ENCODE data around the gene UMODL1.

Gene UMODL1

DNA sequence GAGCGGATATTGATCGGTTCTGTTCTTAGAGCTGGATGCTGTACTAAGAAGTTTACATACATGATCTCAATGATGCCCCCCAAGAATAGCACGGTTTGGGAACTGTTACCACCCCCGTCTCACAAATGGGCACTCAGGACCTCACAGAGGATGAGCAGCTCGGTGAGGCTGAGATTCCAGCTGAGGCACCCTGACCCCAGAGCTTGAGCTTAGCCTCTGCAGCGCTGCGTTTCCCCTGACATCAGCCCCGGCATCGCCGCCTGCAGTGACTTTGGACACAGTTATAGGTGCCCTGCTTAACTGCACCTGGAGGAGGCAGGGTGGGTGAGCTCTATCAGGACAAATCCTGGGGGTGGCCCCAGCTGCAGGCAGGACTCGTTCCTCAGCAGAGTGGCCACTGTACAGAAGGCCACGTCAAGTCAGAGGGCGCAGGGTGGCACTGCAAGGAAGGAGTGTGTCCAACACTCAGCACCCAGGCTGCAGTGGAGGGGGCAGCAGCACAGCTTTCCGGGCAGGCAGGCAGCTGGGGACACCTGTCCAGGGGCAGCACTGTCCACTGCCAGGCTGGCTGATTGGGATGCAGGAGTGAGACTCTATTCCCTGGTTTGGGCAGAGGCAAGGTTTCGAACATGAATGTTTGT lies 82.0 kb downstream of the UMODL1 start:
- DNase-seq: no peak

DNA sequence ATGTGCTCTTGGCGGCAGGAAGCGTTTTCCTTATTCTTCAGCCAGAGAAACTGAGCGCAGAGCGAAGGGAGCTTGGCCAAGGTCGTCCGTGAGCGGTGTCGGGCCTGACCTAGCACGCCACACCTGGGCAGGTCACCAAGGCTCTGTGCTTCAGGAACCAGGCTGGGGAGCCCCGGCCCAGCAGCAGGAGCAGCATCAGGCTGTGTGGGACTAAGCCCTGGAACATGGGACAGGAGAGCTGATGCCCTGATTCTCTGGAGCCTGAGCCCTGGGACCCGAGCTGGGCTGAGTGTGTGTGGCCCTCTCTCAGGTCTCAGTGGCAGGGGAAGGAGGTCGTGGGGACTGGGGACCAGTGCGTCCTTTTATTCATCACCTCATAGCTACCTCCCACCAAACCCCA lies 82.6 kb downstream of the UMODL1 start:
- no peak for DNase-seq

DNA sequence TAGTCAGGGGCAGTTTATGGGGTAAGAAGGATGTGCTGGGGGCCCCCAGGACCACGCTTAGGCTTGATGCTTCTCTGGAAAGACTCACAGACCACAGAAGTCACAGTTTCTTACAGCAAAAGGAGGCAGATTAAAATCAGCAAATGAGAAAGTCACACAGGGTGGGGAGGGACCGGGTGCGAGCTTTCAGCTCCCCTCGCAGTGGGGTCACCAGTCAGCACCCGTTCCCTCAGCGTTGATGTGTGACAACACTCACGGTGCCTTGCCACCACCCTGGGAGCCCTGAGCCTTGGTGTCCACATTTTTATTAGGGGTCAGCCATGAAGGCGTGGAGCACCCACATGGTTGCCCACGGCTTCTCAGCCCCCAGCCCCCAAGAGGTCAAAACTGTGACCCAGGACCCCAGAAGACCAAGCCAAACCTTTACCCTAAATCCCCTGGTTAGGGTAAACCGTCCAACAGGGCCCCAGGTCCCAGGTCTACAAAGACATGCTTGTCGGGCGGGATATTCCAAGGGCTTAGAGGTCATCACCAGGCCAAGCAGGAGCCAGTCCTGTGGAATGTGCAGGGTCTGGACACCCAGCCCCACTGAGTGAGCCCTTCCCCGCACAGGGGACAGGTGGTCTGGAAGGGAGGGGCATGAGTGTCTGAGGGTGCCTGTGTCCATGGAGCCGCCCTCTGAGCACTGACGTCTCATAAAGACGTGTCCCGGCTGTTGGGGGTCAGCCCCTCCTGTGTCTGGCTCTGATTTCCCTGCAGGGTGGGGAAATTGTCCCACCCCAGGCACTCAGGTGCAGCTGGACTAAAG lies 83.3 kb downstream of the UMODL1 start:
- DNase-seq: no peak

DNA sequence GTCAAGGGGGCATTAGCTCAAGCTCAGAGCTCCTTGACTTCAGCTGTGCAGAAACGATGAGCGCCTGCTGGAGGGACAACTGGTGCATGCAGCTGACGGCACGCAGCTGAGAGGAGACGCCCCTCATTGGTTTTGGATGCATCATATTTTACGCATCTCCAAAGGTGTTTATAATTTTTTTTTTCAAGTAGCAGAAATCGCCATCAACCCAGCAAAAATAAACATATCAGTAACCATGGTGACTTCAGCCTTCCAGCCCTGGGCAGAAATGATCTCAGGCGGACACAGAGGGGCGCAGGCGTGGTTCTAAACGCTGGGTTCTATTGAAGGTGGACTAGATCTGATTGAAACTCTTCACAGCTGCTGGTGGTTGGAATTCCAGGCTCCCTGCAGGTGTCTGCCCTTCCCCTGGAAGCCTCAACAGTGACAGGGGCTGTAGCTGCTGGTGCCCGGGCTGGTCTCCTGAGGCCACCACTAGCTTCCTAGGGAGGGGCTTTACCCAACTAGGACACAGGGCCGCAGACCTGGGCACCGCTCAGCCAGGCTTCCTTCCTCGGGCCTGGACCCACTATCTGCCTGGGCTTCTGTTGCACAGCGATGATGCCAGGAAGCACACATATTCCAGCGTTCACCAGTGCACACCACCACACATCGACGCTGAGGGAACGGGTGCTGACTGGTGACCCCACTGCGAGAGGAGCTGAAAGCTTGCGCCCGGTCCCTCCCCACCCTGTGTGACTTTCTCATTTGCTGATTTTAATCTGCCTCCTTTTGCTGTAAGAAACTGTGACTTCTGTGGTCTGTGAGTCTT lies 84.1 kb downstream of the UMODL1 start:
- DNase-seq: no peak

DNA sequence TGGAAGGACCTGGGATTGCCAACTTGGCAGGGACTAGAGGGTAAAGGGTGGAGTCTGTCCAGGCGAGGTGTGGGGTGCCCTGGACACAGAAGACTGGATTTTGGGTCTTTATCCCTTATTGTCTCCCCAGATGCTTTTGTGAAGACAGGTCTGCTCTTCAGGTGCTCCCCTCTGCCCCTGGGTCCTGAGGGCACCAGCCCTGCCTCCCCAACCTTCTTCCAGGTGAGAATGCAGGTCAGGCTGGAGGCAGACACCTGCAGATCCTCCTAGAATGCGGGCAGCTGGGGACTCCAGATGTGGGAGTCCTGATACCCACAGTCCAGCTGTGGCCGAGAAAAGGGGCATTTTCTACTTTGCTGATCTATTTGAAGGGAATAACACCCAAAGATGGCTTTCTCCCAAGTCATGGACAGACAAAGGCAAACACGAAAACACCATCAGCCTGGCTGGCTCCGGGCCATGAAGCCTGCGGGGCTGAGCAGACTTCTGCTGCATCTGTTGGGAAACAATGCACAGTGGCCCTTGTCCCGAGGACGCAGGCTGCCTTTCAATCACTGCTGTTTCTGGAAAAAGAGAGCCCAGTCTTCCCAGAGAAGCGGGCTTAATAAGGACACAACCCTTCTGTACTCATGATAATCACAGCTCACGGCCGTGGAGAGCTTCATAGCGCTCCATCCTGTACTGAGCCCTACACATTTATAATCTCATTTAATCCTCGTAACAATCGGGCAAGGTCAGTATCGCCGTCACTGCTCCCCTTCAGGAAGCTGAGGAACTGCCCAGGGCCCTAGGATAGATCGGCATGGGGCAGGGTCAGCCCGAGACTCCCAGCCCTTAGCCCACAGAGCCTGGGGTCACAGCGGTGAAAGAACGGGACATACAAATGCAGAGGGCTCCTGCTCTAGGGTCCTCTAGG lies 85.8 kb downstream of the UMODL1 start:
- DNase-seq: no peak

DNA sequence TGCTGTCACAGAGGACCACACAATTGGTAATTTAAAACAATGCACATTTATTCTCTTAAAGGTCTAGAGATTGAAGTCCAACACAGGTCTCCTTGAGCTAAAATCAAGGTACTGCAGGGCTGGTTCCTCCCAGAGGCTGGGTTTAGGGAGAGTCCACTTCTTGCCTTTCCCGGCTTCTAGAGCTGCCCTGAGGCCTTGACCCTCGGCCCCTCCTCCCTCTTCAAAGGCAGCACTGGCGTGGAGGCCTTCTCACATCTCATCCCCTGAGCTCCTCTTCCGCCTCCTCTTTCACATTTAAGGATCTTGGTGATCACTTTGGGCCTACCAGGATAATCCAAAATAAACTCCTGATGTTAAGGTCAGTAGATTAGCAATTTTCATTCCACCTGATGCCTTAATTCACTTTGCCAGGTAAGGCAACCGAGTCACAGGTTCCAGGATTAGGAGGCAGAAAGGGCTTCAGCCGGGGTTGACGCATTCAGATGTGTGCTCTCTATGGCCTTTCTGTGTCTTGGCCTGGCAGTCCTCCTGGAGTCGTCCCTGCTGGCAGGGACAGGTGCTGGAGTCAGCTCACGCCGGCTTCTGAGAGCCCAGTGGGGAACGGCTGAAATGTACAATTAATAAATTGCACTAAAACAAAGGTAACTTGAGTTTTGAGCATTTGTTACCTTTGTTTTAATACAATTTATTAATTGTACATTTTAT lies 86.6 kb downstream of the UMODL1 start:
- DNase-seq: no peak

DNA sequence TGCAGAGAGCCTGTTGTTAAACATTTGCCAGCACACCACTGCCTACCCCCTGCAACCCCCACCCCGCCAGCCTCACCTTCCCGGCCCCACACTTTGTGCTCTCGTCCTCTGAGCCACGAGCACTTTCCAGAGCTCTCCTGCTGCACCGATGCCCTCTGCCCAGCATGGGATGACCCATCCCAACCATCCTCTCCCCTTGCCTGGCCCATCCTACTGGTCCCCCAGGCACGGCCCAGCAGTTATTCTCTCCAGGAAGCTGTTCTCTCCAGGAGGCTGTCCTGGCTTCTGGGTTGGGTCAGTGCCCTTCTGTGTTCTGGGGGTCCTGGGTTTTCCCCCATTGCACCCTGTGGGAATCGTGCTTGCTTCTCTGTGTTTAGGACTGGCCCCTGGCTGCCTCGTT lies 87.7 kb downstream of the UMODL1 start:
- DNase-seq: no peak

DNA sequence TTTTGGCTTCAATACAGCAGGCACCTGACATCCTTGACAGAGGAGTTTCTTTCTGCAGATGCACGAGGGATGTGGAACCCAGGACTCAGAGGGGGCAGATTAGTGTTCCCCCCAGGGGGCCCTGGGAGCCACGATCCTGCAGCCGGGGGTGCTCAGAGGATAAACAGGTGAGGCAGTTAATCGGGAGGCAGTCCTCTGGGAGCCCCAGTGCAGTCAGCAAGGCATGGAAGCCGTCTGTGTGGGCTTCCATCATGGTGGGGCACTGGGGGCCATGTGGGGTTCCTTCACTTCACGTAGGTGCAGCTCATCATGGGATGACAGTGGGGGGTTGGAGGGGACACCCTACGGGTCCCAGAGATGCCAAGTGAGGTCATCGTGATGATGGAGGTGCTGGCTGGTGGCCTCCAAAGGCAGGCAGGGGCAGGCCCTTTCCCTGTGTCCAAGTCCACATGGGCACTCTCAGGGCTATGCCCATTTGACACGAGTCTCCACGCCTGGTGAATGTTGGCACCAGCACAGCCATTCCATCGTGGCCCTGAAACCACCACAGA lies 88.5 kb downstream of the UMODL1 start:
- DNase-seq: no peak

DNA sequence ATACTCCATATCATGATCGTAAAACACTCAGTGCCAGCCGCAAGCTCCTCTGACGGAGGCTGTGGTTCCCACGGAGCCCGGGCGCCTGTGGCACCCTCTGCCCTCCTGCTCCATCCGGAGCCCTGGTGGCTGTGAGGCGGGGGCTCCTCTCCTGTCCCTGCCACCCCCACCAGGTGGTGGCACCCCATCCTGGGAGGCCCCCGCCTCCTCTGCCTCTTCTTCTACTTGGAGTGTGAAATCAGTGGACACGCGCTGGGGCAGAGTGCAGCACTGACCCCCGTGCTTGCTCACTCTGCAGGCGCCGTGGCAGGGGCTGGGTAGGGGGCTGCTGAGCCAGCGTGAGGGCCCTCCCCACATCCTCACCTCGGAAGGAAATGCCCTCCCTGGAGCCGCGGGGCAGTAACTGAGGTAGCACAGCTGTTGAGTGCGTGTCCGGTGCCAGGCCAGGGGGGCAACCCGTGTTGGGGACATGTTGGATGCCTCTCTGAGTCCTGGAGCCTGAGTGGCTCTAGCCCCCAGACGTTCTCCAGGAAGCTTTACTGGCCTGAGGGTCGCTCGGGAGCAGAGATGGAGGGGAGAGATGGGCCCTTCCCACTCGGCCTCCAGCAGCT lies 89.1 kb downstream of the UMODL1 start:
- no peak for DNase-seq

DNA sequence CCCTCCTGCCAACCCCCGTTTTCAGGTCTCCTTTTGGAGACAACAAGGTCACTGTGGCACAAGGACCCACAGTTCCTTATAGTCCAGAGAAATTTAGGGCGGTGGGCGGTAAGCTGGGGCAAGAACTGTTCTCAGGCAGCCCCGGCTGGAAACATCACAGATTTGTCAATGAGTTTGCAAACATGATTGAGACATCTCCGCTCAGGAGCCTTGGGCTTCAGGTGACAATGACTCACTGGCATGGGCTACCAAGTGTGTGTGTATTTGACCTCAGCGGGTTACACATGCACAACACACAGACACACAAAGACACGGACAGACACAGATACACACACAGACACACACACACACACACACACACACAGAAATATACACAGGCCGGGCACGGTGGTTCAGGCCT lies 89.6 kb downstream of the UMODL1 start:
- no peak for DNase-seq

DNA sequence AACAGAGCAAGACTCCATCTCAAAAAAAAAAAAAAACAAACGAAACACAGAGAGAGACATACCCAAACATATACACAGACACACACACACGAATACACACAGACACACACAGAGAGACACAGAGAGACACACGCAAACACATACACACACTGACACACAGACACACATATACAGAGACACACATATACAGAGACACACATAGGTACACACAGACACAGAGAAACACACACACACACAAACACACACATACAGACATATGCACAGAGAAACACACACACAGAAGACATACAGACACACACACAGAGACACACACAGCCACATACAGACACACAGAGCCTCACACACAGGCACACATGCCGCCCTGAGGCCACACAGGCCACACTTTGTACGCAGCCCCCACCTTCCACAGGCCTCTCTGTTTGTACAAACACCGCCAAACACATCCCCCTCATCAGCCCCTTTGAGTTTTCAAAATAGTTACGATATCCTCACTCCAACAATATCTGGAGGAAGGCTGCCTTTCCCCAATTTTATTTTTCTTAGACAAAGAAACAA lies 90.4 kb downstream of the UMODL1 start:
- no peak for DNase-seq

DNA sequence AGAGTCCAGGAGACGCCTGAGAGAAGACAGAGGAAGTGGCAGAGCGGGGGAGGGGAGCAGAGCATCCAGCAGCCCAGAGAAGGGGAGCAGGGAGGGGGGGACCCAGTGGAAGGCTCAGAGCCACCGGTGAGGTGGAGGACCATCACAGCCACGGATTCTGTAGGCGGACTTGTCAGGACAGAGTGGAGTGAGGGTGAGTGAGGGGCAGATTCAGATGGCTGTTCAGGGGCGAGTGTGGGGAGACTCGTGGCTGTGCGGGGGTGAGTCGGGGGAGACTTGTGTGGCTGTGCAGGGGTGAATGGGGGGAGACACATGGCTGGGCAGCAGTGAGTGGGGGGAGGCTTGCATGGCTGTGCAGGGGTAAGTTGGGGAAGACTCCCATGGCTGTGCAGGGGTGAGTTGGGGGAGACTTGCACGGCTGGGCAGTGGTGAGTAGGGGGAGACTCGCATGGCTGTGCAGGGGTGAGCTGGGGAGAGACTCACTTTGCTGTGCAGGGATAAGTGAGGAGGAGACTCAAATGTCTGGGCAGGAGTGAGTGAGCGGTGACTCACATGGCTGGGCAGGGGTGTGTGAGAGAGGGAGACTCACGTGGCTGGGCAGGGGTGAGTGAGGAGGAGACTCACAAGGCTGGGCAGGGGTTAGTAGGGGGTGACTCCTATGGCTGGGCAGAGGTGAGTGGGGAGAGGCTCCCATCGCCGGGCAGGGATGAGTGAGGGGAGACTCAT lies 91.0 kb downstream of the UMODL1 start:
- DNase-seq: no peak

DNA sequence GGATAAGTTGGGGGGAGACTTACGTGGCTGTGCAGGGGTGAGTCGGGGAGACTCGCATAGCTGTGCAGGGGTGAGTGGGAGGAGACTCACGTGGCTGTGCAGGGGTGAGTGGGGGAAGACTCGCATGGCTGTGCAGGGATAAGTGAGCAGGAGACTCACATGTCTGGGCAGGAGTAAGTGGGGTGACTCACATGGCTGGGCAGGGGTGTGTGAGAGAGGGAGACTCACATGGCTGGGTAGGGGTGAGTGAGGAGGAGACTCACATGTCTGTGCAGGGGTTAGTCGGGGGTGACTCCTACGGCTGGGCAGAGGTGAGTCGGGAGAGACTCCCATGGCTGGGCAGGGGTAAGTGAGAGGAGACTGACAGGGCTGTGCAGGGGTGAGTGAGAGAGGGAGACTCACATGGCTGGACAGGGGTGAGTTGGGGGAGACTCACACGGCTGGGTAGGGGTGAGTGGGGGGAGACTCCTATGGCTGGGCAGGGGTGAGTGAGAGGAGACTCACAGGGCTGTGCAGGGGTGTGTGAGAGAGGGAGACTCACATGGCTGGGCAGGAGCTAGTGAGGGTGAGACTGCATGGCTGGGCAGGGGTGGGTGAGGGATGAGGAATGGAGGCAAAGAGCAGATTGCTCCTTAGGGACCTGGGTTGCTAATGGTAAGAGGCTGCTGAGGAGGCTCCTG lies 91.9 kb downstream of the UMODL1 start:
- DNase-seq: no peak

DNA sequence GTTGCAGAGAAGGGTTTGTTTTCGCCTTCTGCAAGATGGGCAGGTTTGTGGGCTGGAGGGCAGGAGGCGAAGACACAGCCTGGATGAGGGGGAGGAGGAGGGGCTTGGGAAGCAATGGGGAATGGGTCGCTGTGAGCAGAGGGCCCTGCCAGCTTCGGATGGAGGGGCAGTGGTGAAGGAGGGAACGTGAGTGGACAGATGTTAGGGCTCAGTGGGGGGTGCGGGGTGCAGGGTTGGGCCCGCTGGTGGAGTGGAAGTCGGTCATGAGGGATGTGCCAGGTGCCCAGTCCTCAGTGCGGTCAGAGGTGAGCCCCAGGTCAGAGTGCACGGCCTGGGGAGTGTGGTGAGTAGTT lies 92.4 kb downstream of the UMODL1 start:
- no peak for DNase-seq

DNA sequence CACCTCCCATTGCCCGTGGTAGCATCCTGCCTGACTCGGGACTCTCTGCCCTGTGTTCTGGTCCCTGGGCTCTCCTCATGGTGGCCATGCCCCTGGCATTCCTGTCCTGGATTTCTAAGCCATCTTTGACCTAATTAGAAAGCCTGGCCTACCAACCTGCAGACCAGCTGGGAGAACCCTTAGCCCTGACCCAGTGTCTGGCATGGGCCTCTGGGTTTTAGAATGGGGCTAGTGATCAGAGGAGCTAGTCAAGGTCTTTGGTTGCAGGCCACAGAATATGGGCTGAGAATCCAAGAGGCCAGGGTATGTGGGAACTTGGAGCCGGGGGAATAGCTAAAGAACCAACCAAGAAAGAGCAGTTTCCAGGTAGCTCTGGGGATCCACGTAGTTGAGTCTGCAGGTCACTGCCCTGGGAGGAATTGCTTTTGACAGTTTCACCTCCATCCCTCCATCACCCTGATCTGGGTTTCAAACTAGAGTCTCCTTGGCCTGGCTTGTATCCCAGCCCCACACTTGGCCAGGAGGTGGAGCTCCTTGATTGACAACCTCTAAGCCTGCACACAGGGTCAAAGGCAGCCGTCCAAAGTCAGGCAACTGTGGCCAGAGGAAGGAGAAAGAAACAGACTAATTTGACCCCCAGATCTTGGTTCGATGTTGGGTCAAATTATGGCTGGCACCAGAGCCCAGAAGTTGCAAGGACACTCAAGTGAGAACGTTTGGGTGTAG lies 93.1 kb downstream of the UMODL1 start:
- no peak for DNase-seq

DNA sequence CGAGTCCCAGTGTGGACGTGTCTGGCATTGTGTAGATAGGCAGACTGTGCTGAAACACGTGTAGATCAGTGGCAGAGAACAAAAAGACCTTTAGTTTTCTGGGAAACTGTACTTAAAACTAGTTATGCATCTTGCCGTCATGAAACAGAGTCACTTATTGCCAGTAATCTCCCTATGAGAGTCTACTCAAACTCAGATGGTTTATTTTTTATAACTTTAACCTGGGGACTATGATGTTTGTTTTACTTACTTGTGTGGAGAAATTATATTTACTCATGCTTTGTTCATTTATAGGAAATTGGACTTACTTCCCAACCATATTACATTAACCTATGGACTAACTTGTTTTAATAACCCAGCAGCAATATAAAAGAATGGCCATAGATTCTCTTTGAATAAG lies 93.7 kb downstream of the UMODL1 start:
- no peak for DNase-seq

DNA sequence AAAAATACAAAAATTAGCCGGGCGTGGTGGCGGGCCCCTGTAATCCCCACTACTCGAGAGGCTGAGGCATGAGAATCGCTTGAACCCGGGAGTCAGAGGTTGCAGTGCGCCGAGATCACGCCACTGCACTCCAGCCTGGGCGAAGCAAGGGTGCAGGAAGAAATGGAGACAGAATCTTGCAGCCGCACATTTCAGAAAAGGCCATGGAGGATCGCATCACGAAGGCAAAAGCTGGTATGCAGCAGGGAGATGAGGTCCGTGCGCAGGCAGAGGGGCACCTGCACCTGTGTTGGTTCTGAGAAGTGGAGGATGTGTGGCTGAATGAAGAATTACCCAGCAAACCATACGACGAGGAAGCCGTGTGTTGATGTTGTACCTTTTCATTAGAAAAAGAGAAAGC lies 94.8 kb downstream of the UMODL1 start:
- no peak for DNase-seq

DNA sequence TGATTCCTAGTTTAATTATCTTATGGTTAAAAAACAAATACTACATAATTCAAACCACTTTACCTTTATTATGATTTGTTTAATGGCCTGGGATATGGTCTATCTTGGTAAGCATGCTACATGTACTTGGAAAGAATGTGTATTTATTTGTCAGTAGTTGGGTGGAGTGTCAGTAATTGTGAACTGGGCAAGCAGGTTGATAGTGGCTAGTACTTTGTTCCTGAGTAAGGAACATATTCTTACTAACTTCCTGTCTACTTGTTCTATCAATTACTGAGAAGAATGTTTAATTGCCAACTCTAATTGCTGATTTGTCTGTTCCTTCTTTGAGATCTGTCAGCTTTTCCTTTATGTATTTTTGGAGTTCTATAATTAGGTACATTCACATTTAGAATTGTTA lies 98.6 kb downstream of the UMODL1 start:
- DNase-seq: no peak

Data from NCI-H226 (cell line).